HuH-7 (cell line): ENCODE results near the gene GGTLC2.
"Not testable (repeated sequence)": the region's sequence is repeated elsewhere in the genome, so short reads cannot be mapped to it uniquely, and the experiment has no call there.

Experiments
- DNase-seq: peaks from one replicate; pipeline ENCODE4 v3.0.0; 2011; ENCODE audit warnings: low spot score

The GGTLC2 gene

GRCh38 chr22:22644314-22644713 lies at the start of gene GGTLC2:
Gene GGTLC2, plus strand, starts transcription at chr22:22644614. Its CDS starts 1,732 bp downstream, at chr22:22646346.
- DNase-seq, result not testable (repeated sequence)

GRCh38 chr22:22595001-22595835 lies 49.2 kb upstream of the GGTLC2 start:
- no peak for DNase-seq

- DNase-seq, result no peak
Observed at GRCh38 chr22:22598144-22598543, 46.3 kb upstream of the GGTLC2 start.

GRCh38 chr22:22599248-22599647 lies 45.2 kb upstream of the GGTLC2 start:
- no peak for DNase-seq

GRCh38 chr22:22600531-22601261 lies 43.7 kb upstream of the GGTLC2 start:
- no peak for DNase-seq

- DNase-seq, result no peak
Observed at GRCh38 chr22:22603470-22603947, 40.9 kb upstream of the GGTLC2 start.

- no peak for DNase-seq
Observed at GRCh38 chr22:22604326-22605073, 39.9 kb upstream of the GGTLC2 start.

GRCh38 chr22:22605074-22605404 lies 39.4 kb upstream of the GGTLC2 start:
- no peak for DNase-seq

GRCh38 chr22:22608022-22608421 lies 36.4 kb upstream of the GGTLC2 start:
- DNase-seq, result not testable (repeated sequence)

GRCh38 chr22:22609291-22609690 lies 35.1 kb upstream of the GGTLC2 start:
- DNase-seq, result no peak

GRCh38 chr22:22612516-22612915 lies 31.9 kb upstream of the GGTLC2 start:
- DNase-seq, result no peak

GRCh38 chr22:22614065-22614464 lies 30.3 kb upstream of the GGTLC2 start:
- DNase-seq, result no peak

GRCh38 chr22:22616636-22617035 lies 27.8 kb upstream of the GGTLC2 start:
- DNase-seq, result no peak

GRCh38 chr22:22618448-22618847 lies 26.0 kb upstream of the GGTLC2 start:
- DNase-seq, result no peak

- DNase-seq, result no peak
Observed at GRCh38 chr22:22618923-22619322, 25.5 kb upstream of the GGTLC2 start.

- DNase-seq, result no peak
Observed at GRCh38 chr22:22619765-22620414, 24.5 kb upstream of the GGTLC2 start.

GRCh38 chr22:22628546-22629495 lies 15.6 kb upstream of the GGTLC2 start:
- not testable (repeated sequence) for DNase-seq

GRCh38 chr22:22631223-22631652 lies 13.2 kb upstream of the GGTLC2 start:
- DNase-seq, result not testable (repeated sequence)

GRCh38 chr22:22632226-22632625 lies 12.2 kb upstream of the GGTLC2 start:
- not testable (repeated sequence) for DNase-seq

GRCh38 chr22:22633533-22633932 lies 10.9 kb upstream of the GGTLC2 start:
- not testable (repeated sequence) for DNase-seq

GRCh38 chr22:22636260-22636659 lies 8.2 kb upstream of the GGTLC2 start:
- not testable (repeated sequence) for DNase-seq
